NCI-H1105 treated with DMSO at 0.1 percent for 48 hours (cell line): ENCODE data around the gene SLC11A1.

Experiments used
- DNase-seq: peaks from one replicate; lab custom pipeline; 2025; lab: John Stamatoyannopoulos, UW

Gene SLC11A1

DNA sequence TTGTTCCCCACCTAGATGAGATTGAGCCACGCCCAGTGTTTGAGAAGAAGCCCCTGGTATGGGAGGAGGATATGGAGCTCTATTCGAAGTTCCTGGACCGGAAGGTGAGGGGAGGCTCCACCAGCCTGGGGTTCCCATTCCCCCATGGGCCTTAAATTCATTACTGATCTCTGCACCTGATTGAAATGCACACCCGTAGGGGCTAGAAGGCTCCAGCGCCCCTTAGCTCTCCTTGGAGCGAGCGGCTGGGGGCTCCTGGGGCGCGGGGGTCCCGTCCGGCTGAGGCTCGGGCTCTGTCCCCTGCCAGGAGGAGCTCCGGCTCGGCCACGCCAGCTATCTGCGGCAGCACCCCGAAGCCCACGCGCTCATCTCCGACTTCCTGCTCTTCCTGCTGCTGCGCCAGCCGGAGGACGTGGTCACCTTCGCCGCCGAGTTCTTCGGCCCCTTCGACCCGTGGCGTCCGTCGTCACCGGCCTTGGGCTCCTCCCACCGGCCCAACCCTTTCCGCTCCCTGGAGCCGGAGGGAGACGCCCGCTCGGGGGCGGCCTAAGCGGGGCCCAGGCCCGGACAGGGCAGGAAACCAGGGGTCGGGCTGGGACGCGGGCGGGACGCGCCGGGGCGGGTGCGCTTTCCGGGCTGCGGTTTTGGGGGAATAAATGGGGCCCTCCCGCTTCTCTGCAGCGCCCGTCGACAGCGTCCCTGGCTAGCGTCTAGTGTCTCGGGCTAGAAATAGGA is 14.5 kb upstream of the SLC11A1 start:
- no peak for DNase-seq

DNA sequence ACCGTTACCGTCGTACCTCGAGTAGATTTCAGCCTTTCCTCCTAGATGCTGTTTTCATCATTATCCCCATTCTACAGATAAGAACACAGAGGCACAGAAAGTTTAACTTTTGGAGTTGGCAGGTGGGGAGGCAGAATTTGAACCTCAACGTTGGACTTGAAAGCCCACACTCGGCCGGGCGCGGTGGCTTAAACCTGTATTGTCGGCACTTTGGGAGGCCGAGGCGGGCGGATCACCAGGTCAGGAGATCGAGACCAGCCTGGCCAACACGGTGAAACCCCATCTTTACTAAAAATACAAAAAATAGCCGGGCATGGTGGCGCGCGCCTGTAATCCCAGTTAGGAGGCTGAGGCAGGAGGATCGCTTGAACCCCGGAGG is 13.9 kb upstream of the SLC11A1 start:
- DNase-seq, result no peak

DNA sequence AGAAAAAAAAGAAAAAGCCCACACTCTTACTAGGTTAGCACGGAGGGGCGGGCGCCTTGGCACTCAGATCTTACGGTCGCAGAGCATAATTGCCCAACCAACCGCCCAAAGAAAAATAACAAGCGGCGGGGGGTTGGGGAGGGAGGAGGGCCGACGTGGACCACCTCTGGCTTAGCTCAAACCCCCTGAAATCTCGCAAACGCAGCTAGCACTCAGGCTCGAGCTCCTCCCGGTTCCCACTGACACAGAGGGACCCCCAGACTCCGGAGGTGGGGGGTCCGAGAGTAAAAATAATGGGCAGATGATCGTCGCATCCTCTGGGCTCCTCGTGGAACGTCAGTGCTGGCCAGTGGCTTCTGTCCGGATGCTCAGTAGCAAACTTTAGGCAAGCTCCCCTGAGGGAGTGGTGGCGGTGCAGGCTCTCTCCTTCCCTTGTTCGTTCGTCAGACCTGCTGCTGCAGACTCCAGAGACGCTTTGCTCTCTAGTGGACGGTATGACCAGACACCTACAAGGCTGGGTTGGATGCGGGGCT is 13.4 kb upstream of the SLC11A1 start:
- no peak for DNase-seq

DNA sequence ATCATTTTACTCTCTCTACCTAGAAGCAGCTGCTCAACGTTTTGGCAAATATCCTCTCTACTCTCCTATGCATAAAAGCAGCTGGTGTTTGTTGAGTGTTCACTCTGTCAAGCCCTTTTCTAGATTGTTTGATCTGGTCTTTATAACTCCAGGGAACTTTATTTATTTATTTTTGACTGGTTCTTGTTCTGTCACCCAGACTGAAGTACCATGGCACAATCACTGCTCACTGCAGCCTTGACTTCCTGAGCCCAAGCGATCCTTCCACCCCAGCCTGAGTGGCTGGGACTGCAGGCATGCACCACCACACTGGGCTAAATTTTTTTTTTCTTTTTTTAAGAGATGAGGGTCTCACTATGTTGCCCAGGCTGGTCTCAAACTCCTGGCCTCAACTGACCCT is 12.7 kb upstream of the SLC11A1 start:
- peak; percentile 10 for DNase-seq

DNA sequence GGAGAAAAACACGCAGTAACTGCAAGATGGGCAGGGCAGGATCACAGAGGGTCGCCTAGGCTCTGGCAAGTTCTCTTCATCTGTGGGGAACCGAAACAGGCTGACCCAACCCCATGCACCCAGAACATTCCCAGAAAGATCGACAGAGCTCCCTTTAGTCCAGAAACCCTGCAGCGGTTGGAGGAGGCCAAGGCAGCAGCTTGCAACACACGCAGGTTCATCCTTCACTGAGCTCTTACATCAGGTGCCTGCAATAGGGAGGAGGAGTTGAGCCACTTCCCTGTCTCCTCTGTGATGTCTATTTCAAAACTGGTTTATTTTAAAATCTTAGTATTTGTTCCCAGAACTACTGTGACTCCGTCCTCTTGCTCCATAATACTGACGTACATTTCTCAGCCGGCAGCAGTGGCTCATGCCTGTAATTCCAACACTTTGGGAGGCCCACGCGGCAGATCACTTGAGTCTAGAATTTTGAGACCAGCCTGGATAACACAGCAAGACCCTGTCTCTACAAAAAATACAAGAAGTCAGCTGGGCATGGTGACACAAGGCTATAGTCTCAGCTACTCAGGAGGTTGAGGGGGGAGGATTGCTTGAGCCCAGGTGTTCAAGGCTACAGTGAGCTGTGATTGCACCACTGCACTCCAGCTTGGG is 11.5 kb upstream of the SLC11A1 start:
- no peak for DNase-seq

DNA sequence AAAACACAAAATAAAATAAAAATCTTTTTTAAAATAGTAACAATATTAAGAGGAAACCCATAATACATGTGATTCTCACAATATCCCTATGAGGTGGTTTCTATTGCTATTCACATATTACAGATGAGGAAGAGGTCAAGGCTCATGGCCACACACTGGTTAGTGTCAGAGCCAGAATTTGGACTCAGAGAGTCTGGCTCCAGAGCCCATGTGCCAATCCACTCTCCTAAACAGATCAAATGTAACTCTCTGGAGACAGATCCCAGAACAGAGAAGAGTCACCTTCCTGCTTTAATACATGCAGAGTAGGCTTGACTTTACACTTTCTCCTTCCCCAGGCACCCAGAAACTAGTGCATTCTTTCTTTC is 10.1 kb upstream of the SLC11A1 start:
- DNase-seq, result no peak

DNA sequence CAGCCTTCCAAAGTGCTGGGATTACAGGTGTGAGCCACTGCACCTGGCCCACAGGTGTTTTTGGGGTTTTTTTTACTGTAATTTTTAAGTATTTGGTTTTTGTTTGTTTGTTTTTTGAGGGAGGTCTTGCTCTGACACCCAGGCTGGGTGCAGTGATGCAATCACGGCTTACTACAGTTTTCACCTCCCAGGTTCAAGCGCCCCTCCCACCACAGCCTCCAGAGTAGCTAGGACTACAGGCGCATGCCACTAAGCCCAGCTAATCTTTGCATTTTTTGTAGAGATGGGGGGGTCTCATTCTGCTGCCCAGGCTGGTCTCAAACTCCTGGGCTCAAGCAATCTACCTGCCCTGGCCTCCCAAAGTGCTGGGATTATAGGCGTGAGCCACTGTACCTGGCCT is 7.3 kb upstream of the SLC11A1 start:
- DNase-seq, result no peak

DNA sequence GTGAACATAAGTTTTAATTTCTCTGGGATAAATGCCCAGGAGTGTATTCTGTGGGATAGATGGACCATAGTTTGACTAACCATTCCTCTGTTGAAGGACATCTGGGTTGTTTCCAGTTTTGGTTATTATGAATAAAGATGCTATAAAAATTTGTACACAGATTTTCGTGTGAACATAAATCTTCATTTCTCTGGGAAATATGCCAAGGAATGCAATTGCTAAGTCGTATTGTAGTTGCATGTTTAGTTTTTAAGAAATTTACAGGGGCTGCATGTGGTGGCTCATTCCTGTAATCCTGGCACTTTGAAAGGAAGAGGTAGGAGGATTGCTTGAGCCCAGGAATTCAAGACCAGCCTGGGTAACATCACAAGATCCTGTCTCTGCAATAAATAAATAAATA is 6.9 kb upstream of the SLC11A1 start:
- DNase-seq, result no peak

DNA sequence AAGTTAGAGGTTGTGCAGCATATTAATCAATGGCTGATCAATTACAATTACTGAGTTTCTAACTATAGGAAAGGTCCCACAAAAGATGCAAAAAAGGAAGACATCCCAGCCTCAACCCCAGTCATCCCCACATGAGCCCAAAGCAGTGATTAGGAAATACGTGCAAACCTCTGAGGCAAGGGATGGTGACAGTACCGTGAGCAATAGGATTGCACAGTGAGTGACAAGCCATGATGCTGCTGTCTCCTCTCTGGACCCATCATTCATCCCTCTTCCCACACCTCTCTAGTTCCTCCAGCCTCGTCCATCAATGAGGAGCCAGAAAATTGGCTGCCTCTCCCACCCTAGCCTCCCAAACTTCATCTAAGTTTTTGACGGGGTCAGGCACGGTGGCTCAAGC is 4.0 kb upstream of the SLC11A1 start:
- DNase-seq, result no peak

DNA sequence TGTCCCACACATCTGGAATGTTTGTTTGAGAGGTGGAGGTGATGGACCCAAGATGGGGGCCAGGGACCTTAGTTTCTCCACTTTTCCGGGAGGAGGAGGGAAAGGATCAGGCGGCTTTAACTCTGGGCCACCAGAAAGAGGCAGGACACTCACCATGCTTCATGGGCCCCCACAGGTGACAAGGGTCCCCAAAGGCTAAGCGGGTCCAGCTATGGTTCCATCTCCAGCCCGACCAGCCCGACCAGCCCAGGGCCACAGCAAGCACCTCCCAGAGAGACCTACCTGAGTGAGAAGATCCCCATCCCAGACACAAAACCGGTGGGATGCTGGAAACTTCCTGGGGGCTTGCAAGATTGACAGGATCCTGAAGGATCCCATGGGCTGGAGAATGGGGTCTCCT is 712 bp downstream of the SLC11A1 start:
- no peak for DNase-seq

DNA sequence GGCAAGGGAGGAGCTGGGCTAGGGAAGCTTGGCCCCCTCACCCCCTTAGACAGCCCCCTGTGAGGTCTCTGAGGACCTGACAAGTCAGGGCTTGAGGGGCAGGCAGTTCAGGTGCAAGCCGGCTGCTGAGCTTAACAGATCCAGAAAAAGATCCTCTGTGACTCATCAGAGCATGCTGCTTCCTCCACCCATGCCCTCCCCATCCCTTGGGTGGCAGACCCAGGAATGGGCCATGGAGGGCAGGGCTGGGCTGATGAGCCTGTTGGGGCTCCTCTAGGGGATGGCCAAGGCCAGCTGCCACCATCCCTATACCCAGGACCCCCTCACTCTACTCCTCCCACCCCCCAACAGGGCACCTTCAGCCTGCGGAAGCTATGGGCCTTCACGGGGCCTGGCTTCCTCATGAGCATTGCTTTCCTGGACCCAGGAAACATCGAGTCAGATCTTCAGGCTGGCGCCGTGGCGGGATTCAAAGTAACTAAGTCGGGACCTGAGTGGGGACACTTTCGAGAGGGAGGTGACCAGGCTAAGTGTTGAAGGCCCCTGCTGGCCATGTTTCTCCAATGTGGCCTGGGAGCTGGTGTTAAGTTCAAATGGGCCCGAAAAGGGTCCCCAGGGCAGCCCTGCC is 1.9 kb downstream of the SLC11A1 start:
- DNase-seq, result no peak

DNA sequence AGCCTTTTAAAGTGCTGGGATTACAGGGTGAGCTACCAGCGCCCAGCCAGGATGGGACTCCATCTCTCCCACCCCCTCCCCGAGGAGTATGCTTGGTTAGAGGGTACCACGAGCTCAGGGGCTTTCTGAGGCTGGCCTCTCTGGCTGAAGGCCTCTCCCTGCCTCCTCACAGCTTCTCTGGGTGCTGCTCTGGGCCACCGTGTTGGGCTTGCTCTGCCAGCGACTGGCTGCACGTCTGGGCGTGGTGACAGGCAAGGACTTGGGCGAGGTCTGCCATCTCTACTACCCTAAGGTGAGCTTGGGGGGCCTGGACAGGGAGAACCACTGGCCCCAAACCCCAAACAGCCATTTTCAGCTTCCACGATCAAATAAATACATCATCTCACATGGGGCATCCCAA is 2.9 kb downstream of the SLC11A1 start:
- no peak for DNase-seq

DNA sequence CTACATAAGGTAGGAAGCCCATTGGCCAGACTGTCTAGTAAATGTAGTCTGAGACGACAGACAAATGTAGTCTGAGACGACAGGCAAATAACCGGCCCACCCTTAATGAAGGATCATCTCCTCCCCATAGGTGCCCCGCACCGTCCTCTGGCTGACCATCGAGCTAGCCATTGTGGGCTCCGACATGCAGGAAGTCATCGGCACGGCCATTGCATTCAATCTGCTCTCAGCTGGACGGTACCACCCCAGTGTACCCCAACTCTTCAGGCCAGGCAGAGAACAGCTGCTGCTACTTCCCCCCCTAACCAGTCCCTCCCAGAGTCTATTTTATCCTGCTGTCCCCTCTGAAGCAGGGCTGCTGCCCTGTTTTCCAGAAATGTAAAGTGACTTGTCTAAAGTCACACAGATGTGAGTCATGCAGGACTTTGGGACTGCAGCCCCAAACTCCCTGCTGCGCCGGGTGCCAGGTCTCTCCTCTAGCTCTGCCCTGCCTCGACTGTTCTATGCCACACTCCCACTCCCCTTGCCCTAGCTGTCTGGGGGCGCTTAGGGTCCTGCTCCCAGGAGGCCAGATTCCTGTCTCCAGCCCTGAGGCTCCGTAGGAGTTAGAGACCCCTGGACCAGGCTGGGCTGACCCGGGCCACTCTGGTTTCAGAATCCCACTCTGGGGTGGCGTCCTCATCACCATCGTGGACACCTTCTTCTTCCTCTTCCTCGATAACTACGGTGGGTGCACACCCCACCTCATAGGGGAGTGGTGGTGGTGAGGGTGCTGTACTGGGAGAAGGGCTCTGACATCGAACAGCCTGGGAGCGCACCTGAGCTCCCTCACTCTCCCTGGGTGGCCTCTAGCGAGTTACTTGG is 4.7 kb downstream of the SLC11A1 start:
- no peak for DNase-seq

DNA sequence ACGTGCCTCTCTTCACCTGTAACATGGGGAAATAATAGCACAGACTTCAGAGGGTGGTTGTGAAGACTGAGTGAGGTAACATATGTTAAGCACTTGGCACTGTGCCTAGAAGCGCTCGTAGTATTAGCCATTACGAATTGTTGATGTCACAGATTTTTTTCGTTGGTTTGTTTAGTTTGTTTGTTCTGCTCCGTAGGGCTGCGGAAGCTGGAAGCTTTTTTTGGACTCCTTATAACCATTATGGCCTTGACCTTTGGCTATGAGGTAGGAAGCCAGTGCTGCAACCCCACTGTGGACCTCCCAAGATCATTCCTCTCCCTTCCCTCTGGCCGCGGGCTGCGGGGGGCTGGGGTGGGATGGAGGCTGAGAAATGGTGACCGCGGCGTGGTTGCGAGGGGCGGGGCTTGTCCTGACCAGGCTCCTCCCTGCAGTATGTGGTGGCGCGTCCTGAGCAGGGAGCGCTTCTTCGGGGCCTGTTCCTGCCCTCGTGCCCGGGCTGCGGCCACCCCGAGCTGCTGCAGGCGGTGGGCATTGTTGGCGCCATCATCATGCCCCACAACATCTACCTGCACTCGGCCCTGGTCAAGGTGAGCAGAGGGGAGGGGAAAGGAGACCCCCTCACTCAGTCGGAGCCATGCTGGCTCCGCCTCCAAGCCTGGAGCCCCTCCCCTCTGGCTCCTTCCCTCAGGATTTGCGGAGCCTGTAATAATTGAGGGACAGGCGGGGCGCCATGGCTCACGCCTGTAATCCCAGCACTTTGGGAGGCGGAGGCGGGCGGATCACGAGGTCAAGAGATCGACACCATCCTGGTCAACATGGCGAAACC is 5.5 kb downstream of the SLC11A1 start:
- DNase-seq, result peak; percentile 75

DNA sequence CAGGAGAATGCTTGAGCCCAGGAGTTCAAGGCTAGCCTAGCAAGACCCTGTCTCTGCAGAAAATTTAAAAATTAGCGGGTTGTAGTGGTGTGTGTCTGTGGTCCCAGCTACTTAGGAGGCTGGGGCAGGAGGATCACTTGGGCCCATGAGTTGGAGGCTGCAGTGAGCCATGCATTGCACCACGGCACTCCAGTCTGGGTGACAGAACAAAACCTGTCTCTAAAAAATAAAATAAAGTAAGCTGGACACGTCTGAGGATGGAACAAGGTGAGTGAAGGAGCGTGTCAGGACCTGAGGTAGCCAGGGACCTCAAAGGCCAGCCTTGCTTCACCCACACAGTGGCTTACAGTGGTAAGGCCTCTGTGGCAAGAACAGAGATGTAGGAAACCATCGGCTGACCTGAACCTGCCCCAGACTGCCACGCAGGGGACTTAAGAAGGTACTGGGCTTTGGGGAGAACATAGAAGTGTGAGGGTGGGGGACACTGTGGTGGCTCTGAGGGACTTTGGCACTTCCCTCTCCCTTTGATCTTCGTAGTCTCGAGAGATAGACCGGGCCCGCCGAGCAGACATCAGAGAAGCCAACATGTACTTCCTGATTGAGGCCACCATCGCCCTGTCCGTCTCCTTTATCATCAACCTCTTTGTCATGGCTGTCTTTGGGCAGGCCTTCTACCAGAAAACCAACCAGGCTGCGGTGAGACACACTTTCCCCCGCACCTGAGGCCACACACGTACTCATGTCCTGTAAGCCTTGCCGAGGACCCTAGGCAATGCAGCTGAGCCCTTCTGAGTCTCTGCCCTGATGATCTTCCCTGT is 7.5 kb downstream of the SLC11A1 start:
- DNase-seq, result no peak

DNA sequence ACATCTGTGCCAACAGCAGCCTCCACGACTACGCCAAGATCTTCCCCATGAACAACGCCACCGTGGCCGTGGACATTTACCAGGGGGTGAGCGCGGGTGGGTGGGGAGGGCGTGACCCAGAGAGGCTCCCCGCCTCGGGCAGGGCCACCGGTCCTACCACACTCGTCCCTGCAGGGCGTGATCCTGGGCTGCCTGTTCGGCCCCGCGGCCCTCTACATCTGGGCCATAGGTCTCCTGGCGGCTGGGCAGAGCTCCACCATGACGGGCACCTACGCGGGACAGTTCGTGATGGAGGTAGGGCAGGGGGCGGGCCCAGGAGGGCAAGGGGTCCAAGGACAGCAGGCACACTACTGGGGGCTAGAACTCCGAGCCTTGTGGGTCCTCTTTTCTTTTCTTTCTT is 9.1 kb downstream of the SLC11A1 start:
- no peak for DNase-seq

DNA sequence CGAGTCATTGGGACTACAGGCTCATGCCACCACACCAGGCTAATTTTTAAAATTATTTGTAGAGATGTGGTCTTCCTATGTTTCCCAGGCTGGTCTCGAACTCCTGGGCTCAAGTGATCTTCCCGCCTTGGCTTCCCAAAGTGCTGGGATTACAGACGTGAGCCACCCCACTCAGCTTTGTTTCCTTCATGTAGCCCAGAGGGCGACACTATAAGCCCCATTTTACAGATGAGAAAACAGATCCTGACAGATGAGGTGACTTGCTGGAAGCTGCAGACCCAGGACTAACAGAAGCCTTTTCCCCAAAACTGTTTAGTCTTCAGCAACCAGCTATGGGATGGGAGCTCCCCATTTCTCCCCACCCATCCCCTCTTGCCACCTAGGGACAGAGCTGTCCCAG is 10.4 kb downstream of the SLC11A1 start:
- no peak for DNase-seq

DNA sequence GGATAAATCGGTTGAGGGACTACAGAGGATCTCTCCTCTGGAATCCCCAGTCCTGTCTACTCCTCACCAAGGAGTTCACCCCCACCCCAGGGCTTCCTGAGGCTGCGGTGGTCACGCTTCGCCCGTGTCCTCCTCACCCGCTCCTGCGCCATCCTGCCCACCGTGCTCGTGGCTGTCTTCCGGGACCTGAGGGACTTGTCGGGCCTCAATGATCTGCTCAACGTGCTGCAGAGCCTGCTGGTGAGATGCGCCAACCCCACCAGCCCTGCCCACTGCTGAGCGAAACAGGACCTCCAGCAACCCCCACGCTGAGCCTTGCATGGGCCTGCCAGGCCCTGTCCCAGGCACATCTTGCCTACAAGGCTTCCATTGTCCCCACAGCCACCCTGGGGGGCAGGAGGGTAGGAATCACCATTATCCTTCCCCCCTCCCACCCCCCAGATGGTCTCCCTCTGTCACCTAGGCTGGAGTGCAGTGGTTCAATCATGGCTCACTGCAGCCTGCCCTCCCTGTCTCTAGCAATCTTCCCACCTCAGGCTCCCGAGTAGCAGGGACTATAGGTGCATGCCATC is 10.9 kb downstream of the SLC11A1 start:
- DNase-seq, result no peak

DNA sequence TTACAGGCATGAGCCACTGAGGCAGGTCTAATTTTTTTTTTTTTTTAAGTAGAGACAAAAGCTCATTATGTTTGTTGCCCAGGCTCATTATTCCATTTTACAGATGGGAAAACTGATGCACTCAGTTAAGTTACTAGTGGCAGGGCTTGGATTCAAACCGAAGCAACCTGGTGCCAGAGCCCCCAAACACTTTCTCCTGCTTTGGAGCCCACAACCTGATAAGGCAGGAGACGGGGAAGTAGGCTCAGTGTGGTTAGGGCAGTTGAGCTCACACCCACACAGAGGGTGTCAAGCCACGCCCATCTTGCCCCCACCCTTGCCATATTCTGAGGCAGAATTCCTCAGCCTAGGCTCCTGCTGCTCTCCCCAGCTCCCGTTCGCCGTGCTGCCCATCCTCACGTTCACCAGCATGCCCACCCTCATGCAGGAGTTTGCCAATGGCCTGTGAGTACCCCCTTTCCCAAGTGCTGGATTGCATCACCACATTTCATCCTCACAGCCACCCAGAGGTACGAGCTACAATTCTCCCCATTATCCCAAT is 11.7 kb downstream of the SLC11A1 start:
- no peak for DNase-seq
